ENCODE measurements around the gene LDHAL6B.

Gene LDHAL6B

GRCh38 chr15:59178151-59178695, 28.4 kb upstream of the LDHAL6B start:
- no peak for DNase-seq

DNA sequence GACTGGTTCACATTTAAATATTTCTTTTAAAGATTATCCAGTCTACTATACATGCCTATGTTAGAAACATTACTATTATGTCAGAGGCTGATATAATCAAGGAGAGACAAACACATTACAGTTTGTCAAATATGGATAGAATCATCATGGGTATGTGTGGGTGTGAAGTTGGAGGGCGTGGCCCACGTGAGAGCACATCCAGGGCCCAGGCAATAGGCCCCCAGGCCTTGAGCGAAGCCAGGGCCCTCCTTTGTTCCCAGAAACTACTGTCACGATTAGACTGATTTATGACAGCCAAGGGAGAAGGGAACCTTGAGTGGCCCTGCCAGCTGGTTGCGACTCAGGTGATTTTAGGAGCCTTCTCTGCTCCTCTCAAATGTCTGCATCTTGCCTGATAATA, 26.9 kb upstream of the LDHAL6B start:
- DNase-seq = no peak

GRCh38 chr15:59180945-59181600, 25.6 kb upstream of the LDHAL6B start:
- DNase-seq = no peak

GRCh38 chr15:59185725-59186124, 20.9 kb upstream of the LDHAL6B start:
- DNase-seq = no peak

DNA sequence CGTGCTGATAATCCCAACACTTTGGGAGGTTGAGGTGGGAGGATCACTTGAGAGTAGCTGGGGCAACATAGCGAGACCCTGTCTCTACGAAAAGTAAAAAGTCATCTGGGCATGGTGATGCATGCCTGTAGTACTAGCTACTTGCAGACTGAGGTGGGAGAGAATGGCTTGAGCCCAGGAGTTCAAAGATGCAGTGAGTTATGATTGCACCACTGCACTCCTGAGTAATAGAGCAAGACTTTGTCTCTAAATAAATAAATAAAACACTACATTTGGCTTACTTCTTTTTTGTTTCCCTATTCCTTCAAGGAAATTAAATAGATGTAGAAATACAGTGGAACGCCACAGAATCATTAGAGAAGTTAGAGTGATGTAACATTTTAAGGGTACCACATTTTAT, 20.1 kb upstream of the LDHAL6B start:
- DNase-seq = no peak

GRCh38 chr15:59189241-59189640, 17.4 kb upstream of the LDHAL6B start:
- no peak for DNase-seq

- DNase-seq = no peak
Observed at GRCh38 chr15:59190291-59190690, 16.4 kb upstream of the LDHAL6B start.

GRCh38 chr15:59191855-59192237, 14.8 kb upstream of the LDHAL6B start:
- DNase-seq = no peak

GRCh38 chr15:59194639-59195325, 11.9 kb upstream of the LDHAL6B start:
- DNase-seq = no peak

DNA sequence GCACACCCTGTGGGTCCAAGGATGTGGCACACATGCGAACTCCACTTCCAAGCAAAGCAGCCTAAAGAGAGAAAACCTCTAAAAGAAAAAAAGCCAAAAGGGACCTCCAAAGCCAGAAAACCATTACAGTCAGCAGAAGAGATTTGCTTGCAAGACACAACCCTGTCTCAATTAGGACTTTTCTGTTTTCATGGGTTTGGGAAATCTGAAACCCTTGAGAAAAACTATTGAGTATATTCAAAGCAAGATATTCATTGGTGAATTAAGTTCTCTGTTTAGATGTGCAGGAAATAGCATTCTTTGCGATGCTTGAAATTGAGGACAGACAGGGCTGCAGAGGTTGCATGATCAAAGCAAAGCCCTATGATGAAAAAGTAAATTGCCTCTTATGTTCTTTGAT, 10.2 kb upstream of the LDHAL6B start:
- DNase-seq = no peak

DNA sequence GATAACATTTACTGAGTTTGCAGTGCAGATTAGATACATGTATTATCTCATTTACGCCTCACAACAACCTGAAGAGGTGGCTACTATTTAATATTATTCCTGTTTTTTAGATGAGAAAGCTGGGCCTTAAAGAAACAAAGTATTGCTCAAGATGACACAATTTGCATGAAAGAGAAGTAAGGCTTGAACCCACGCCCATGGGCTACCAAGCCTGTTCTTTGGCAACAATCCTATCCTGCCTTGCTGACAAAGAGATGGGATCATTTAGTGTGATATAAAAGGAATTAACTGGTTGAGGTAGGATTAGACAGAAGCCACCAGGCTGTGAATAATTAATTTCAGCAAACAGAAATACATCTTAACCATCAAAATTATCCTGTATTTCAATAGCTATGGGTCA, 9.2 kb upstream of the LDHAL6B start:
- no peak for DNase-seq

DNA sequence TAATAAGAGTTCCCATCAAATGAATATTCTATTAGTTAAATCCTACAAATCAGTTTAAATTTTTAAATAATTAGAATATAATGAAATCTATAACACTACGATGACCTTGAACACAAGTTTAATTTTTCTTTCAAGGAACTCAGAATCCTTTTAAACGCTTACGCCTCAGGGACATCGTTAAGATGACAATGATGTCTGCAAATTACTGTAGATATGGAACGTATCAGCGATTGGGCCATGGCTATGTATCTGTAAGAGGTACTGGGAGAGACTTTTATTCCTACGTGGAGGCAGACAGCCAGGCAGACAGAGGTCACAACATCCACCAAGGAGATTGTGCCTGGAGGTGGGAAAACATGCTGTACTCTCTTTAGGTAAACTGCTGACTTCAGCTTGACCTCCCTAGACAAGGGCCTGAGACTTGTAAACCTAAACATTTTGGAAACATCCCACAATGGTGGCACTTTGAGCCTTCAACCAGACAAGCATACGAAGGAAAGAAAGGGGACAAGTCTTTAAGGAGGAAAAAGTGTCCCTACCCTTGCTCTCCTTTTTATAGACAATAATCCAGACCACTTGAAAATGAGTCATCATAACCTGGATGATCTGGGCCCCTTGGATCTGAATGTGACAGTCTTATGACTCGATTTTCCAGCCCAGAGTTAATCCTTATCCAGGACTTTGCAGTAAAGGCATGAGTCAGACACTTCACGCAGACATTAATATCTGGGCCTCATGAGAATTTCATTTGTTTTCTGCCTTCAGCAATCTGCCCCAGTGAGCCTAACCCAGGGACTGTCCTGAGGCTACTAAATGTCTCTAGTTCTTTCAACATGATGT, 6.8 kb upstream of the LDHAL6B start:
- no peak for DNase-seq

- no peak for DNase-seq
Observed at GRCh38 chr15:59200560-59200959, 6.1 kb upstream of the LDHAL6B start.

DNA sequence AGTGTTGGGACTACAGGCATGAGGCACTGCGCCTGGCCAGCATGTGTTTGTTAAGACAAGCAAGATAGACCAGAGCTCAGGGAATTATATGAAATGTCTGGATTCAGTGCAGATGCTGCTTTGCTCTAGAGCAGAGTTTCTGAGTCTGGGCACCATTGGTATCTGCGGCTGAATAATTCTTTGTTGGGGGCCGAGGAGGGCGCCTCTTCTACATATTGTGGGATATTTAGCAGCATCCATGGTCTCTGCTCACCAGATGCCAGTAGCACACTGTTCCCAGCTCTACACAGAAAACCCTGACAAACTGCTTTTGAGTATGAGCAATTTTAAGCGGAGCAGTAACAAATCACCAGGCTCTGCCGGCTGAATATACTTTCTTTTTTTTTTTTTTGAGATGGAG, 3.6 kb upstream of the LDHAL6B start:
- no peak for DNase-seq

GRCh38 chr15:59203657-59204056, 3.0 kb upstream of the LDHAL6B start:
- no peak for DNase-seq

- DNase-seq = no peak
Observed at GRCh38 chr15:59205839-59206622, 612 bp upstream of the LDHAL6B start.

DNA sequence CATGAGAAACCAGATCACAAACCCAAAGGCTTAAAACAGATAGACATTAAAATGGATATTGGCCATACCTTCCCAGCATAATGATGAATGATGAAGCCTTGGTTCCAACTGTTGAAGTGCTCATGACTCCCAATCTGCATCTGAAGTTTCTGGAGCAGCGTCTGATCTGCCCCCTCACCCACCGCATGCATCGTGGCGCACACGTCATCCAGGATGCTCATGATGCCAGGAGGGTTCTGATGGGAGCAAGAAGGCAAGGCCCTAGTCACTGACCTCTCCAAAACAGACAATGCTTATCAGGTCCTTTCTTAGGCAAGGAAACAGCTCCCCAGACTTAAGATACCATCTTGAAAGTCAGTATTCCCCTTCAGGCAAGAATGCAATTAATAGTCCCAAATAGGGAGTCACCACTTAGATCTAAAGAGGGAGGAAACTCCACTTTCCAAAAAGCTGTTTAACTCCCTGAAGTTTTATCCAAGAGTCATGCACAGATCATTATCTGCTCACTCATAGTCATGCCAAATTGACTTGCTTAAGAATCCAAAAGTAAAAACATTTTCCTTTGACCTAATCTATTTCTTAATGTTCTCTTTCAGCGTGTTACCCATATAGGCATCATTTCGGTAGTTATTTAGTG, 2.1 kb downstream of the LDHAL6B start:
- no peak for DNase-seq

- DNase-seq = no peak
Observed at GRCh38 chr15:59210186-59210585, 3.5 kb downstream of the LDHAL6B start.

DNA sequence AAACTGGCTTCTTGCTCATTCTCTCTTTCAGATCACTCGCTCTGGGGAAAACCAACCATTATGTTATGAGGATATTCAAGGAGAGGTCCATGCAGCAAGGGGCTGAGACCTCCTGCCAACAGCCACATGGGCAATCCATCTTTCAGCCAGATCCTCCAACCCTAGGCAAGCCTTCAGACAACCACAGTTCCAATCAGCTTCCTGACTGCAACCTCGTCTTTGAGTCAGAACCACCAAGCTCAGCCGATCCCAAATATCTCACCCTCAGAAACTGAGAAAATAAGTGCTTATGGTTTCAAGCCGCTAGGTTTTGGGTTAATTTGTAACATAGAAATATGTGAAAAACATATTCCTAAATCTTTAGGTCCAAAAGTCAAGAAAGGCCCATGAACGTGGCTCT, 10.3 kb downstream of the LDHAL6B start:
- DNase-seq = no peak

GRCh38 chr15:59217876-59218498, 11.3 kb downstream of the LDHAL6B start:
- no peak for DNase-seq

- no peak for DNase-seq
Observed at GRCh38 chr15:59218710-59219109, 12.1 kb downstream of the LDHAL6B start.
